IPS DF 4.7 (cell line): ENCODE data around the gene C16orf95.

Experiments
- DNase-seq: peaks from one replicate; pipeline ENCODE4 v3.0.0-alpha.2; 2013; ENCODE audit warnings: low spot score; ENCODE audit errors: extremely low read depth

C16orf95 gene

GRCh38 chr16:87332150-87332549 is 15.0 kb upstream of the C16orf95 start:
- no peak for DNase-seq

- no peak for DNase-seq
These were observed 14.1 kb upstream of the C16orf95 start for GRCh38 chr16:87331241-87331801.

DNA sequence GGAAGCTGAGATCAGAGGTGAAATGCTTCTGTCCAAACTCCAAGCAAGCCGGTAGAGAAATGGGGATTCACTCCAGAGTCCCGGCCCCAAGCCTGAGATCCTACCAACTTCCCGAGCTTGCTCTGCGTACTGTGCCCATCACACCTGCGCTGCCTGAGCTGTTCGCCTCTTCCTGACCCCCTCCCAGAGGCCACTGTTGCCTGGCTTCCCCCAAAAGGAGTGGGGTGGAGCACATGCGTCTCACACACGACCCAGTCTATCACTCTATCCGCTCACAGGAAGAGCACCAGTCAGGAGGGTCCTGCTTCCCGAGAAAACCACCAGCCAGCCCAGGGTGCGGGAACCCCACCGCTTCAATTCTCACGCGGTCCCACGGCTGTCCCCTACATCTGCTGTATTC is 13.5 kb upstream of the C16orf95 start:
- no peak for DNase-seq

DNA sequence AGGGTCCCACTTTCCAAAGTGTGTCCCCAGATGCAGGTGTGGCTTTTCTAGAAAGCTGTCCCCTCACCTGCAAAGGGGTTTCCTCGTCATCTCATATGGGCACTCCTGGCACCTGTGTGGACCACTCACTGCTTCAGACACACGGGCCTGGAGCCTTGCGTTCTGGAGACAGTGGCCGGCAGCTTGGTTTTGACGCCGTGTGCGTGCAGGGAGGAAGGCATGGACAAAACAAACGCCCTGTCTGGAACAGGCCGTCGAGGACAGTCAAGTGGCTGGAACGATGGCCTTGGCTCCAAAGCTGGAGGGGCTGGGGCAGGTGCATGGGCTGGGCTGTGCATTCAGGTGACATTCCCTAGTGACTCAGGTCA is 13.0 kb upstream of the C16orf95 start:
- DNase-seq = no peak

GRCh38 chr16:87329436-87330256 is 12.5 kb upstream of the C16orf95 start:
- DNase-seq = no peak

DNA sequence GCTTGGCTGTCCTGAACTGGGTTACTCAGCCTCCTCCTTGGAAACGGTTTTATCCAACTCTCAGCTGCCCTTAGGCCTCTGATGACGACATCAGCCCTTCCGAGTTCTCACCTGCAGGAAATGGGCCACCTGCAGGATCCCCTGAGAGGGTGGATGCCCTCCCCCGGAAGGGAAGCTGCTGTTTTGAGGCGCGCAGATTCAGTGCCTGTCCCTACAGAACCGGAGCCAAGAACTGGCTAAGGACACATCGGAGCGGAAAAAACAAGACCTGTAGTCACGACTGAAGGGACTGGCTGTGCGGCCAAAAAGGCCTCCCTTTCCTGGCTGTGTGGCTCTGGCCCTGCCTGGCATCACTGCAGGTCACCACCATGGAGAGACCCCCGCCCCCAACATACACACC is 11.7 kb upstream of the C16orf95 start:
- no peak for DNase-seq

DNA sequence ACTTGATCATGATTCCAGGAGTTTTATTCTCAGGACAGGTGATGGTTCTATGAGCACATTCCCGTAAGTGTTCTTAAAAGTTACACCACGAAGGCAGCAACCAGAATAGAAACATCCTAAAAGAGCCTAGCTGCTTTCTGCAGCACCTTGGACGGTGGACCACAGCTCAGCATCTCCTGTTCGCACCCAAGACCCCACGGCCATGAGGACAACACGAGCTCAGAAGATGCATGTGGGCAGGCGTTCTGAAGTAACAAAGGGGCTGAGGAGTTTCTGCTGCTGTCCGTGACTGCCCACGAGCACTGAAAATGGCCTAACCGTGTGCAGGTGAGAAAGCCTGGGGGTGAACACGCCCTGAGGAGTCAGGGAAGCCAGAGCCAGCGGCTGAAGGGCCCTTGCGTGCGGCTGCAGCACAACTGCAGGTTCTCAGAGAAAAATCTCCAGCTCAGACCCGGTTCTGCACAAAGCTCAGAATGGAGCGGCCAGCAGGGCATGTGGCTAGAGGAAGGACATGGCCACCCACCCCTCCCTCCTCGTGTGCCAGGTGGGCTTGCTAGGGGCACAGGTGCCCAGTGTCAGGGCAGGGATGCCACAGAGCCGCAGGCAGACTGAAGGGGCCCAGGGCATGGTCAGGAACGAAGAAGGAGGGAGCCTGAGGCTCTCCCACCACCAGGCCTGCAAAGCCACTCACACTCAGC is 10.8 kb upstream of the C16orf95 start:
- no peak for DNase-seq

GRCh38 chr16:87326151-87326571 is 9.0 kb upstream of the C16orf95 start:
- DNase-seq = no peak

DNA sequence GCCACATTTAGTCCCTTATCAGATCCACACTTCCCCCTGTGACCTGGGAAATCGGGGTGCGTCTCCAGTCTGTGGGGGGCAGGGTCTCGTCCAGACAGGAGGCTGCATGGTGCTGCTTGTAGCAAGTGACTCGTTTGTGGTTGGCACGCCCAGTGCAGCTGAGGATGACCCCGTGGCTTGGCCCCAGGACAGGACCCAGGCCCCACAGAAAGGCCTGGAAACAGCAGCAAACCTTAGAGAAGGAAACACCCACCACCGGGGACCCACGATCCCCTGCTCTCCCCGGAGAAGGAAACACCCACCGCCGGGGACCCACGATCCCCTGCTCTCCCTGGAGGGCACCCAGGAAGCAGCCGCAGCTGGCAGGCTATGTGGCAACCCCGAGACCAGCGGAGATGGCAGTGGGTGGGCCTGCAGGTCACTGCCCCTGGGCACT is 8.2 kb upstream of the C16orf95 start:
- no peak for DNase-seq

GRCh38 chr16:87324411-87325275 is 7.5 kb upstream of the C16orf95 start:
- no peak for DNase-seq

GRCh38 chr16:87323727-87324410 is 6.7 kb upstream of the C16orf95 start:
- DNase-seq = no peak

DNA sequence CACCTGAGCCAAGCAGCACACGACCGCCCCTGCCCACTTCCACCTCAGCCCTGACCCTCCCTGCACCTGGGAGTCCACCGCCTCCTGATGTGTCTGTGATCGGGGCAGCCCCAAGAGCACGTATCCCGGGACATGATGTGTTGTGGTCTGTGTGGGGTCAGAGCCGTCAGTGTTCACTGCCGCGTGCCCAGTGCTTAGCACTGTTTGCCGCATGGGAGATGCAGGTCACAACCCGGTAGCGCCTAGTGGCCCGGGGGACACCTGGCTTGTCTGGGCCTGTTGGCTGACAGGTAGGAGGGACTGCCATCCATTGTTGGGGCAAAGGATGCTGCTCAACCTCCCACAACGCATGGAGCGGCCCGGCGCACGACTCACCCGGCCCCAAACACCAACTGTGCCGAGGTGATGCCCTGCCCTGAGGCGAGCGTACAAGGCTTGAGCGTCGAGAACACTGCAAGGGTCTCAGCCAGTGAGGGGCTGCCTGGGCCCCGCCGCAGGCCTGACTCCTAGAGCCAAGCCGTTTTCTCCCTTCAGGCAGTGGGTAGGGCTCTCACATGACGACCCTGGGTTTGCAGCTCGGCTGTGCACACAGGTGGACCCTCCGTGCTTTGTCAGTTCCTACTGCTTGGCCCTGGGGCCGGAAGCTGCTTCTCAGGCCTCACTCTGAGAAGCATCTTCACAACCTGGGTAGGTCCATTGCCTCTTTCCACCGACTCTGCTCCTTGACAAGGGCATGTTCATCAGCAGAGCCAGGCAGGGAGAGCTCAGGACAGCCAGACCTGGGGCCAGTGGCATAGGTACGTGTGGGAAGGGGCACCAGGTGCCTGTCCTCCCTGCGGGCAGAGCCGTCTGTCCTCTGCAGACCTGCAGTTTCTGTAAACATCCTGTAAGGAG is 5.9 kb upstream of the C16orf95 start:
- no peak for DNase-seq

DNA sequence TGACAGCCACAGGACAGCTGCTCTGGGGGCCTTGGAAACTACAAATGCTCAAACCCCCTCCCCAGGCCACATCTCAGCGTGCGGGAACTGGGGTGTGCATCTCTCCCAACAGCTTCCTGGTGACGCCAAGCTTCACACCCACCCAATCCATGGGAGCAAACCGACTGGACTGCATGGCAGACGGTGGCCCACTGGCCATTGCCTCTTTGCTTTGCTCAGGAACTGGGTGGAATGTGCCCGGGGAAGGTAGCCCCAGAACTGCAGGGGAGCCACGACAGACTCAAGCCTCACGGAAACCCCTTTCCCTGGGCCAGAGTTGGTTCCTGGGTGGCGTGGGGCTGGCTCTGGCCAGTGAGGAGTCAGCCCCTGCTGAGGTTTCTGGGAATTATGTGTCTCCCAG is 5.2 kb upstream of the C16orf95 start:
- no peak for DNase-seq

DNA sequence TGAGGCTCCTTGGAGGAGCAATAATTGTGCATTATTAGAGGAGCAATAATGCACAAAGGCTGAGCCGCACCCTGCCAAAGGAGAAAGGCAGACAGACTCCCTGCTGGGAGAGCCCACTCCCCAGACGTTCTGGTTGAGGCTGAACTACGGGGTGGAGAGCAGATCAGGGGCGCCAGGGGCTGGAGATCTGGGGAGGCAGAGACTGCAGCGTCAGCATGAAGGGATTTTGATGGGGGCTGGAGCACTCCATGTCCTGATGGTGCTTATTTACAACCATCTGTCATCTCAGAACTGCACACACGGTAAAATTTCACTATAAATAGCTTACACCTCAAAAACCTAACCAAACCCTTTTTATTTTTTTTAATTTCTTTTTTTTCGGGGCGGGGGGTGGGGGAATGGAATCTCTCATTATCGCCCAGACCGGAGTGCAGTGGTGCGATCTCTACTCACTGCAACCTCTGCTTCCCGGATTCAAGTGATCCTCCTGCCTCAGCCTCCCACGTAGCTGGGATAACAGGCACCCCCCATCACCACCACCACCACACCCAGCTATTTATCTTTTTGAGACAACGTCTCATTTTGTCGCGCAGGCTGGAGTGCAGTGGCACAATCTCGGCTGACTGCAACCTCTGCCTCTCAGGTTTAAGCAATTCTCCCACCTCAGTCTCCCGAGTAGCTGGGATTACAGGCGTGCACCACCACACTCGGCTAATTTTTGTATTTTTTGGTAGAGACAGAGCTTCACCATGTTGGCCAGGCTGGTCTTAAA is 4.3 kb upstream of the C16orf95 start:
- no peak for DNase-seq

DNA sequence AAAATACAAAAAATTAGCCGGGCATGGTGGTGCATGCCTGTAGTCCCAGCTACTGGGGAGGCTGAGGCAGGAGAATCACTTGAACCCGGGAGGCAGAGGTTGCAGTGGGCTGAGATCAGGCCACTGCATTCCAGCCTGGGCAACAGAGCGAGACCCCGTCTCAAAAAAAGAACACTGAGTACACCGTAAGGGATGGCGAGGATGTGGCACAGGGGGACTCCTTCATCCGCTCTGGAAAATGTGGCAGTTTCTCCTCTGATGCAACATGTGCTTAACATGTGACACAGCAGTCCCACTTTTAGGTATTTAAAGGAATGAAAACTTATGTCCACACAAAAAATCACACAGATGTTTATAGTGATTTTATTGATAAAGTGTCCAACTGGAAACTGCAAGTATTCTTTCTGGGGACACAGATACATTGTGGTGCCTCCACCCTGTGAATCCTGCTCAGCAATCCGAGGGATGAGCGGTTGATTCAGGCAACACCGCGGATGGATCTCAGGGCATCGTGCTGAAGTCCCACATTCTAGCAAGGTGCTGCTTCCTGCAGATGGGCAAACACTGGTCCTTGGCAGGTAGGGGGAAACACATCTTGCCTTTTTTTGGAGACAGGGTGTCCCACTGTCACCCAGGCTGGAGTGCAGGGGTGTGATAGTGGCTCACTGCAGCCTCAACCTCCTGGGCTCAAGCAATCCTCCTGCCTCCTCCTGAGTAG is 3.5 kb upstream of the C16orf95 start:
- no peak for DNase-seq

GRCh38 chr16:87319997-87320491 is 2.9 kb upstream of the C16orf95 start:
- no peak for DNase-seq

DNA sequence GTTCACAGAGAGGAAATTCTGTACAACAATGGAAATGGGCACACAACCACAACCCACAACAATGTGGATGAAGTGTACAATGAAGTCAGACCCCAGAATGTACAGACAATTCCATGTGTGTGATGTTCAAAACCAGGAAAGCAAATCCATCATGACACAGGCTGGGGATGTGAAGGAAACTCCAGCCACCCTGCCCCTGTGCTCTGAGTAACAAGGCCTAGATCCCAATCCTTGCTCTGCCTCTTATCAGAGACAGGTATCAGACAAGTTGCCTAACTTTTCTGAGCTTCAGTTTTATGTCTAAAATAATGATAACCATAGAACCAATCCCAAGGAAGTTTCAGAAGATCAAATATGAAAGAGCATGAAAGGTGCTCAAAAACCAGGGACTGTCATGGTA is 1.8 kb upstream of the C16orf95 start:
- no peak for DNase-seq
